Medulla oblongata (tissue), 1 donor: ENCODE data around the gene OR11A1.

Source experiments
- DNase-seq: peaks from one replicate; pipeline ENCODE4 v3.0.0-alpha.2; 2015; ENCODE audit errors: extremely low spot score

The OR11A1 gene

DNA sequence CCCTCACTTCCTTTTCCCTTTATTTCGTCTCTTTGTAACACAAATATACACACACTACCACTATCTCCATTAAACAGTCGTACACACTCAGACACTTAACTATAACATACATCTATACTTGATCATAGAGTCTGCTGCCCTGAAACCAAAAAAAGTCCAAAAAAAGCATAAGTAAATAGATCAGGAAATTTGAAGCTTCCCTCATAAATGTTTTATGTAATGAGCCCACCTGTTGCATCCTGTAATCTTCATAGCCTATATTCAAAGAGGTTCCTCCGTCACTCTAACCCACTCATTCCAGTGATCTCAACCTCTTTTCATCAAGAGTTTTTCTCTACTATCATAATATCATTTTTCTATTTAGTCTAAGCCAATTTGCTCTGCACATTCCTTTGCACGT is 68.3 kb downstream of the OR11A1 start:
- no peak for DNase-seq

DNA sequence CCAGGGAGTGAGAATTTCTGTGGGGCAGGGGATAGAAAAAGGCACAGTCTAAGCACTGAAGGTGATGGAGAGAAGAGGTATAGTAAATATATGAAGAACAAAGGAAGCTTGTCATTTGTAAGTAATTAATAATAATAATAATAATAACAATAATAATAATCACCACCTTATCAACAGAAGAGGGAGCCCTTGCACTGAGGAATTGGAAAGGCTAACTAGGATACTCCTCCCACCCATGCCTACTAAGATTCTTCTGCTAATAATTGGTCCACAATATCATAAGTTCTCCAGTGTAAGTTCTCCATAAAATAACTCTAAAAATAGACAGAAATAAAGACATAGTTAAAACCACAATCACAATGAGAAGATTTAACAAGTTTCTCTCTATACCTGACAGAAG is 80.9 kb downstream of the OR11A1 start:
- DNase-seq: no peak
